ENCODE results near the gene TMEM54. TPM values are rescaled to one million over a fixed set of nuclear protein-coding genes. Genes with fewer than 3 reads are reported as not detected.
"Not testable (repeated sequence)": the region's sequence is repeated elsewhere in the genome, so short reads cannot be mapped to it uniquely, and the experiment has no call there.

Gene TMEM54
- total RNA-seq, 1 experiment from 2014 or later = 61.5 TPM

DNA sequence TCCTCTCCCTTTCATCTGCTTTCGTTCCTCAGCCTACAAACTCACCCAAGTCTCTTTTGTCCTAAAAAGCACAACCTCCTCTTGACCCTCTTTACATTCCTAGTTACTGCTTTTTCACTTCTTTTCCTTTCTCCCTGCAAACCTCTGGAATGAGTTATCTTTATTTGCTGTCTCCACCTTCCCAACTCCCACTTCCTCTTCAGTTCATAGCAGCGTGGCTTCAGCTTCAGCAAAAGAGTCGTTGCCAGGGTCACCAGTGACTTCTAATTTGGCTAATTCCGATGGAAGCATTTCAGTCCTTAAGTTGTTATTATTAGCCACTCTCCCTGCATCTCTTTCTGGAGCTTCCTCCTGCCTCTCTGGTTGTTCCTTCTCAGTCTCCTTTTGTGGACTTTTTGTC lies 6.2 kb upstream of the TMEM54 start:
- no peaks in the 10 kb centered on the region for H3K4me1 ChIP-seq (ENCODE audit: control insufficient read depth, insufficient read depth, low read length)
- no peaks in the 10 kb centered on the region for H3K9me3 ChIP-seq (ENCODE audit: control insufficient read depth, insufficient read depth, low read depth, low read length)
- no peak for TF ChIP-seq SIN3A (IDR thresholded peaks at IDR 0.05; ENCODE audit: borderline replicate concordance, insufficient read depth, low read depth, low read length)
- TF ChIP-seq TCF7L2 (IDR thresholded peaks at IDR 0.05; ENCODE audit: low read depth, low read length) = no peak
- no peak for TF ChIP-seq POLR2AphosphoS5 (IDR thresholded peaks at IDR 0.05; ENCODE audit: low read depth, low read length)
- TF ChIP-seq, protein P1, sequence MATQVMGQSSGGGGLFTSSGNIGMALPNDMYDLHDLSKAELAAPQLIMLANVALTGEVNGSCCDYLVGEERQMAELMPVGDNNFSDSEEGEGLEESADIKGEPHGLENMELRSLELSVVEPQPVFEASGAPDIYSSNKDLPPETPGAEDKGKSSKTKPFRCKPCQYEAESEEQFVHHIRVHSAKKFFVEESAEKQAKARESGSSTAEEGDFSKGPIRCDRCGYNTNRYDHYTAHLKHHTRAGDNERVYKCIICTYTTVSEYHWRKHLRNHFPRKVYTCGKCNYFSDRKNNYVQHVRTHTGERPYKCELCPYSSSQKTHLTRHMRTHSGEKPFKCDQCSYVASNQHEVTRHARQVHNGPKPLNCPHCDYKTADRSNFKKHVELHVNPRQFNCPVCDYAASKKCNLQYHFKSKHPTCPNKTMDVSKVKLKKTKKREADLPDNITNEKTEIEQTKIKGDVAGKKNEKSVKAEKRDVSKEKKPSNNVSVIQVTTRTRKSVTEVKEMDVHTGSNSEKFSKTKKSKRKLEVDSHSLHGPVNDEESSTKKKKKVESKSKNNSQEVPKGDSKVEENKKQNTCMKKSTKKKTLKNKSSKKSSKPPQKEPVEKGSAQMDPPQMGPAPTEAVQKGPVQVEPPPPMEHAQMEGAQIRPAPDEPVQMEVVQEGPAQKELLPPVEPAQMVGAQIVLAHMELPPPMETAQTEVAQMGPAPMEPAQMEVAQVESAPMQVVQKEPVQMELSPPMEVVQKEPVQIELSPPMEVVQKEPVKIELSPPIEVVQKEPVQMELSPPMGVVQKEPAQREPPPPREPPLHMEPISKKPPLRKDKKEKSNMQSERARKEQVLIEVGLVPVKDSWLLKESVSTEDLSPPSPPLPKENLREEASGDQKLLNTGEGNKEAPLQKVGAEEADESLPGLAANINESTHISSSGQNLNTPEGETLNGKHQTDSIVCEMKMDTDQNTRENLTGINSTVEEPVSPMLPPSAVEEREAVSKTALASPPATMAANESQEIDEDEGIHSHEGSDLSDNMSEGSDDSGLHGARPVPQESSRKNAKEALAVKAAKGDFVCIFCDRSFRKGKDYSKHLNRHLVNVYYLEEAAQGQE (IDR thresholded peaks at IDR 0.05; ENCODE audit: insufficient read depth in 1 of 2, low read depth in 2 of 2, low read length in 1 of 2) = no peak
- TF ChIP-seq, protein P2, sequence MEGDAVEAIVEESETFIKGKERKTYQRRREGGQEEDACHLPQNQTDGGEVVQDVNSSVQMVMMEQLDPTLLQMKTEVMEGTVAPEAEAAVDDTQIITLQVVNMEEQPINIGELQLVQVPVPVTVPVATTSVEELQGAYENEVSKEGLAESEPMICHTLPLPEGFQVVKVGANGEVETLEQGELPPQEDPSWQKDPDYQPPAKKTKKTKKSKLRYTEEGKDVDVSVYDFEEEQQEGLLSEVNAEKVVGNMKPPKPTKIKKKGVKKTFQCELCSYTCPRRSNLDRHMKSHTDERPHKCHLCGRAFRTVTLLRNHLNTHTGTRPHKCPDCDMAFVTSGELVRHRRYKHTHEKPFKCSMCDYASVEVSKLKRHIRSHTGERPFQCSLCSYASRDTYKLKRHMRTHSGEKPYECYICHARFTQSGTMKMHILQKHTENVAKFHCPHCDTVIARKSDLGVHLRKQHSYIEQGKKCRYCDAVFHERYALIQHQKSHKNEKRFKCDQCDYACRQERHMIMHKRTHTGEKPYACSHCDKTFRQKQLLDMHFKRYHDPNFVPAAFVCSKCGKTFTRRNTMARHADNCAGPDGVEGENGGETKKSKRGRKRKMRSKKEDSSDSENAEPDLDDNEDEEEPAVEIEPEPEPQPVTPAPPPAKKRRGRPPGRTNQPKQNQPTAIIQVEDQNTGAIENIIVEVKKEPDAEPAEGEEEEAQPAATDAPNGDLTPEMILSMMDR (IDR thresholded peaks at IDR 0.05) = no peak
- ChIA-PET POLR2A (no interaction called here), CTCF (no interaction called here)
- H3K27me3 ChIP-seq (ENCODE audit: control insufficient read depth, insufficient read depth, low read length) = no peaks in the 10 kb centered on the region
- BruUV-seq (replicated peaks) = no TSS peak
- no peak overlapping the region for H3K27ac ChIP-seq (ENCODE audit: low read length)
- no peak for DNase-seq (ENCODE audit: low read depth, low spot score)
- H3K4me3 ChIP-seq (ENCODE audit: low read depth in 2 of 2, low read length in 2 of 2) = no peak overlapping the region
- no peak for ATAC-seq
- H3K36me3 ChIP-seq (ENCODE audit: control insufficient read depth, insufficient read depth, low read length) = no peaks in the 10 kb centered on the region
- in situ Hi-C loops (cut with HindIII; ENCODE audit: low pct_unique_long_range_greater_than_20kb, low sequenced_read_pairs) (no loop called here), intact Hi-C loops (cut with micrococcal nuclease; ENCODE audit: unreplicated experiment) (no loop called here)

DNA sequence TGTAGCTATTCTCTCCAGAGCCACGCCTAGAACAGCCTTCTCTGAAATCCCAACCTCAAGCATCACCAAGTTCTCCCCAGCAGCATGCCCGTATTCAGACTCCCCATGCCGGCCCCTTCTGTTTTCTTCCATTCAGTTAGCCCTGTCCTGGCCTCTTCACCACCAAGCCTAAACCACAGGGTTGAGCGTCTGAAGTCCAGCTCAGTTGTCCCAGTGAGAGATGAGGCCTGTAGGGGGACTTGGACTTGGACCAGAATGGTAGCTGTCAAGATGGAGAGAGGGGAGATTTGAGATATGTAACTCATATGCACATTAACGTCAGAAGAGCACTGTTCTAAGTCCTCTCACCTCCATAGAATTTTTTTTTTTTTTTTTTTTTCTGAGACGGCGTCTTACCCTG lies 5.5 kb upstream of the TMEM54 start:
- ATAC-seq (no peak), DNase-seq (ENCODE audit: low read depth, low spot score) (no peak)
- POLR2A ChIA-PET = no interaction called here
- no peak overlapping the region for H3K27ac ChIP-seq (ENCODE audit: low read length)
- no peaks in the 10 kb centered on the region for H3K9me3 ChIP-seq (ENCODE audit: control insufficient read depth, insufficient read depth, low read depth, low read length)
- no TSS peak for BruUV-seq (replicated peaks)
- no peaks in the 10 kb centered on the region for H3K4me1 ChIP-seq (ENCODE audit: control insufficient read depth, insufficient read depth, low read length)
- intact Hi-C loops (cut with micrococcal nuclease; ENCODE audit: unreplicated experiment) (no loop called here), in situ Hi-C loops (cut with HindIII; ENCODE audit: low pct_unique_long_range_greater_than_20kb, low sequenced_read_pairs) (no loop called here)
- no peaks in the 10 kb centered on the region for H3K27me3 ChIP-seq (ENCODE audit: control insufficient read depth, insufficient read depth, low read length)
- CTCF ChIA-PET = no interaction called here
- TF ChIP-seq, protein P2 (IDR thresholded peaks at IDR 0.05) = no peak
- TF ChIP-seq POLR2AphosphoS5 (IDR thresholded peaks at IDR 0.05; ENCODE audit: low read depth, low read length) (no peak), SIN3A (IDR thresholded peaks at IDR 0.05; ENCODE audit: borderline replicate concordance, insufficient read depth, low read depth, low read length) (no peak), TCF7L2 (IDR thresholded peaks at IDR 0.05; ENCODE audit: low read depth, low read length) (no peak)
- TF ChIP-seq, protein P1 (IDR thresholded peaks at IDR 0.05; ENCODE audit: insufficient read depth in 1 of 2, low read depth in 2 of 2, low read length in 1 of 2) = no peak
- H3K4me3 ChIP-seq (ENCODE audit: low read depth in 2 of 2, low read length in 2 of 2) = no peak overlapping the region
- H3K36me3 ChIP-seq (ENCODE audit: control insufficient read depth, insufficient read depth, low read length) = no peaks in the 10 kb centered on the region

DNA sequence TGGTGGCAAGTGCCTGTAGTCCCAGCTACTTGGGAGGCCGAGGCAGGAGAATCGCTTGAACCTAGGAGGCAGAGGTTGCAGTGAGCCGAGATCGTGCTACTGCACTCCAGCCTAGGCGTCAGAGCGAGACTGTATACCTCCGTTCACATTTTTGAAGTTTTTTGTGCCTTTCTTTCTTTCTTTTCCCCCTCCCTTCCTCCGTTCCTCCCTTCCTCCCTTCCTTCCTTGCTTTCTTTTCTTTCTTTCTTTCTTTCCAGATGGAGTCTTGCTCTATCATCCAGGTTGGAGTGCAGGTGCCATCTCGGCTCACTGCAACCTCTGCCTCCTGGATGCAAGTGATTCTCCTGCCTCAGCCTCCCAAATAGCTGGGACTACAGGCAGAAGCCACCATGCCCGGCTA lies 4.4 kb upstream of the TMEM54 start:
- H3K27ac ChIP-seq (ENCODE audit: low read length); POLR2A ChIA-PET; H3K4me3 ChIP-seq (ENCODE audit: low read depth in 2 of 2, low read length in 2 of 2); DNase-seq (ENCODE audit: low read depth, low spot score); in situ Hi-C loops (cut with HindIII; ENCODE audit: low pct_unique_long_range_greater_than_20kb, low sequenced_read_pairs); intact Hi-C loops (cut with micrococcal nuclease; ENCODE audit: unreplicated experiment); H3K36me3 ChIP-seq (ENCODE audit: control insufficient read depth, insufficient read depth, low read length); ATAC-seq; CTCF ChIA-PET; BruUV-seq (replicated peaks); H3K27me3 ChIP-seq (ENCODE audit: control insufficient read depth, insufficient read depth, low read length); H3K9me3 ChIP-seq (ENCODE audit: control insufficient read depth, insufficient read depth, low read depth, low read length); H3K4me1 ChIP-seq (ENCODE audit: control insufficient read depth, insufficient read depth, low read length): not testable (repeated sequence)

Data from Panc1 (cell line).